GM18873 (cell line): ENCODE measurements around the gene MMRN1.
"Not testable (repeated sequence)": the region's sequence is repeated elsewhere in the genome, so short reads cannot be mapped to it uniquely, and the experiment has no call there.

ENCODE experiments used
- ATAC-seq: cut with Tn5 transposase; IDR thresholded peaks from one replicate; pipeline ENCODE4 v1.9.1; 2021; ENCODE audit warnings: mild to moderate bottlenecking, moderate library complexity, moderate number of reproducible peaks; ENCODE audit not compliant: unreplicated experiment, low FRiP score

MMRN1 gene, protein sequence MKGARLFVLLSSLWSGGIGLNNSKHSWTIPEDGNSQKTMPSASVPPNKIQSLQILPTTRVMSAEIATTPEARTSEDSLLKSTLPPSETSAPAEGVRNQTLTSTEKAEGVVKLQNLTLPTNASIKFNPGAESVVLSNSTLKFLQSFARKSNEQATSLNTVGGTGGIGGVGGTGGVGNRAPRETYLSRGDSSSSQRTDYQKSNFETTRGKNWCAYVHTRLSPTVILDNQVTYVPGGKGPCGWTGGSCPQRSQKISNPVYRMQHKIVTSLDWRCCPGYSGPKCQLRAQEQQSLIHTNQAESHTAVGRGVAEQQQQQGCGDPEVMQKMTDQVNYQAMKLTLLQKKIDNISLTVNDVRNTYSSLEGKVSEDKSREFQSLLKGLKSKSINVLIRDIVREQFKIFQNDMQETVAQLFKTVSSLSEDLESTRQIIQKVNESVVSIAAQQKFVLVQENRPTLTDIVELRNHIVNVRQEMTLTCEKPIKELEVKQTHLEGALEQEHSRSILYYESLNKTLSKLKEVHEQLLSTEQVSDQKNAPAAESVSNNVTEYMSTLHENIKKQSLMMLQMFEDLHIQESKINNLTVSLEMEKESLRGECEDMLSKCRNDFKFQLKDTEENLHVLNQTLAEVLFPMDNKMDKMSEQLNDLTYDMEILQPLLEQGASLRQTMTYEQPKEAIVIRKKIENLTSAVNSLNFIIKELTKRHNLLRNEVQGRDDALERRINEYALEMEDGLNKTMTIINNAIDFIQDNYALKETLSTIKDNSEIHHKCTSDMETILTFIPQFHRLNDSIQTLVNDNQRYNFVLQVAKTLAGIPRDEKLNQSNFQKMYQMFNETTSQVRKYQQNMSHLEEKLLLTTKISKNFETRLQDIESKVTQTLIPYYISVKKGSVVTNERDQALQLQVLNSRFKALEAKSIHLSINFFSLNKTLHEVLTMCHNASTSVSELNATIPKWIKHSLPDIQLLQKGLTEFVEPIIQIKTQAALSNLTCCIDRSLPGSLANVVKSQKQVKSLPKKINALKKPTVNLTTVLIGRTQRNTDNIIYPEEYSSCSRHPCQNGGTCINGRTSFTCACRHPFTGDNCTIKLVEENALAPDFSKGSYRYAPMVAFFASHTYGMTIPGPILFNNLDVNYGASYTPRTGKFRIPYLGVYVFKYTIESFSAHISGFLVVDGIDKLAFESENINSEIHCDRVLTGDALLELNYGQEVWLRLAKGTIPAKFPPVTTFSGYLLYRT

DNA sequence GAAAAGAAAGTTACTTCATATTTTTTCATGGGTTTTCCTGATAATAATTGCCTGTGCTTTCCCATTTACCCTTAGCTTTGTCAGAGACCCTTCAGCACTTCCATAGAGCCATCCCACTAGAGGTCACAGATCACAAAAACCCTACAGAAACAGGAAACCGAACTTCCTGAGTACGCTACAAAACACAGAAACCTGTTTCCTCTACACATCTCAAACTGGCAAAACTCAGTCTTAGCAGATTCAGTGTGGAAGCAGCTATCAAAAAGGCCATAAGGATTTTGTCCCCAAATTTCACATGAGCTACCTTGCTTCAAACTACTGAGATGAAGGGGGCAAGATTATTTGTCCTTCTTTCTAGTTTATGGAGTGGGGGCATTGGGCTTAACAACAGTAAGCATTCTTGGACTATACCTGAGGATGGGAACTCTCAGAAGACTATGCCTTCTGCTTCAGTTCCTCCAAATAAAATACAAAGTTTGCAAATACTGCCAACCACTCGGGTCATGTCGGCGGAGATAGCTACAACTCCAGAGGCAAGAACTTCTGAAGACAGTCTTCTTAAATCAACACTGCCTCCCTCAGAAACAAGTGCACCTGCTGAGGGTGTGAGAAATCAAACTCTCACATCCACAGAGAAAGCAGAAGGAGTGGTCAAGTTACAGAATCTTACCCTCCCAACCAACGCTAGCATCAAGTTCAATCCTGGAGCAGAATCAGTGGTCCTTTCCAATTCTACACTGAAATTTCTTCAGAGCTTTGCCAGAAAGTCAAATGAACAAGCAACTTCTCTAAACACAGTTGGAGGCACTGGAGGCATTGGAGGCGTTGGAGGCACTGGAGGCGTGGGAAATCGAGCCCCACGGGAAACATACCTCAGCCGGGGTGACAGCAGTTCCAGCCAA, at the start of gene MMRN1:
TSS of gene MMRN1 (plus strand) at position 206 of the 902 bp plus-strand sequence. CDS start at position 324, 118 bp downstream.
- peak; percentile 67 for ATAC-seq

DNA sequence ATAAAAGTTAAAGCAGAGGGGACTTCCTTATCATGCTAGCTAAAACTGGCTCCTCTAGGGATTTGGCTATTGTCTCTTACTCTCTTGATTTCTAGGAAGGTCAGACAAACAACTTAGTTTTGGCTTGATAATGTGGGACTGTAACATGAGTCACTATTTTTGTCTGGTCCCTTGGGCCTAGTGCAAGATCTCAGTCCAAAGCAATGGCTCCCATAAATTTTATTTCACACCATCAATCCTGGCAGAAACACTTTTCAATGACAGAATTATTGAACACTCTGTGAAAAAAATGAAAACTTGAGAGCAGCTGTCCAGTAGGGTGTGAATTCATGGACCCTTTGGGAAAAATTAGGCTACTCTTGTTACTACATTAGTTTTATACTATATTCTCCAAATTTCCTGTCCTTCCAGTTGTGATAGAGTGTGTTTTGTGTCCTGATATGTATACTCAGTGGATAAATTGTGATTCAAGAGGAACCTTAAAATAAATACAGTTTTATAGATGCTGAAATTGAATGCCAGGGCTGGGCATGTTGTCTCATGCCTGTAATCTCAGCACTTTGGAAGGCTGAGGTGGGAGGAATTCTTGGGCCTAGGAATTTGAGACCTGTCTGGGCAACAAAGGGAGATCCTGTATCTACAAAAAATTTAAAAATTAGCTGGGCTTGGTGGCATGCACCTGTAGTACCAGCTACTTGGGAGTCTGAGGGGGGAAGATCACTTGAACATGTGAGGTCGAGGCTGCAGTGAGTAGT, 46.9 kb upstream of the MMRN1 start:
- ATAC-seq: no peak

DNA sequence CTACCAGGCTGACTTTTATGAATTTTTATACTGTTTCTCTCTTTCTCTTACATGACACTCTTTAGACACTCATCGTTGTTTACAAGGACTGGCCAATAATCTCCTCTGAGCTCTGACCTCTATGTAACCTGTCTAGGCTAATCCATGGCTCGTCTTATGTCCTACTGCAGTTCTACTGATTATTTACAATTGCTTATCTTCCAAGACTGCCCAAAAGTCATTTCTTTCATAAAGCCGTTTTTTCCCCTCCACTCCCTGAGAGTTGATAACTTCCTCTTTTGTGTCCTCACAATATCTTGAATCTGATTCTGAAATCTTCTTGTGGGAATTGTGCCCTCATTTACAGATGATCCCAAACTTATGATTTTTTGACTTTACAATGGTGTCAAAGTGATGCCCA, 39.4 kb upstream of the MMRN1 start:
- no peak for ATAC-seq

DNA sequence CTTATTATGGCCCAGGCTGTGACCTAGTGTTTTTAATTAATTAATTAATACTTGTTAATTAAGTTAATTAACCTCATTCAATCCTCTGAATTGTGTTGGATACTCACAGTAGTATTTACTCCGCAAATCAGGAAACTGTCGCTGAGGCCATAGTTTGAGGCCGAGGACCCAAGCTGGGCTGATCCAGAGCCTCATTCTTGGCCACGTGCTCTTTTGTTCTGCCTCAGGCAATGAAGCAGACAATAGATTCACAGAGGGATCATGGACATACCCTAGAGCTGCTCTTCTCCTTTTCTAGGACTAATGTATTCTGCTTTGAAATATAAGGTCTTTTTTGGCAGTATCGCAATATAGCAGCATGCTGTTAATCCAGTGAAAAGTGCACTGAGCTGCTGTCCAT, 33.7 kb upstream of the MMRN1 start:
- no peak for ATAC-seq

DNA sequence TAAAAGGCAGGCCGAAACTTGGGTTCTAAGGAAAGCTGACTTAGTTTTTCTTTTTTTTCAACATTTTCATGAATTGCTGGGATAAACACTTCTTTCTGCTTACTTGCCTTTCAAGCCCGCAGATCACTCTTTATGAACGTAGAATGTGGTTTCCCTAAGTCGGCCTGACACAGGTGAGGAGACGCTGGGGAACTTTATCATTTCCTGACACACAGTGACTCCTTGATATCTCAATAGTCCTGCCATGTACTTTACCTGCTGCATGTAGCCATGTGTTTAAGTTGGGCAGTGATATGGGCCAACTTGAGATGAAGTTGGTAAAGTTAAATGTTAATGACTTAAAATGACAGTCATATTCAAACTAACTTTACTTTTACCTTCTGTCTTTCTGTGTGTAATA, 31.1 kb upstream of the MMRN1 start:
- no peak for ATAC-seq

DNA sequence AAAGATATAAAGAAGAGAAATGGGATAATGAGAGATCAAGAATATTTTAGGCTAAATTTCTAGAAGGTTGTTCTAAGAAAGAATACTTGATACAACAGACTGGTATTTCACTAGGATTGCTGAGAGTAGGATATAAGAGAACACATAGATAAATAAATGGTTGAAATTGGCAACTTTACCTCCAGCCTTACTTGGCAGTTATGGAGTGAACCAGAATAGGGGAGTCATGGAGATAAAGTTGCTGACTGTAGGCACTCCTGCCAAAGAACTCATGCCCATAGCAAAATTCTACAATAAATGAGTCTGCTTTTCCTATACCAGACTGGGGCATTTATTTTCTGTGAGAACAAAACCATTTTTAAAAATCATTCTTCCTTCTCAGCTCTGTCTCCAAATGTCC, 26.4 kb upstream of the MMRN1 start:
- no peak for ATAC-seq

DNA sequence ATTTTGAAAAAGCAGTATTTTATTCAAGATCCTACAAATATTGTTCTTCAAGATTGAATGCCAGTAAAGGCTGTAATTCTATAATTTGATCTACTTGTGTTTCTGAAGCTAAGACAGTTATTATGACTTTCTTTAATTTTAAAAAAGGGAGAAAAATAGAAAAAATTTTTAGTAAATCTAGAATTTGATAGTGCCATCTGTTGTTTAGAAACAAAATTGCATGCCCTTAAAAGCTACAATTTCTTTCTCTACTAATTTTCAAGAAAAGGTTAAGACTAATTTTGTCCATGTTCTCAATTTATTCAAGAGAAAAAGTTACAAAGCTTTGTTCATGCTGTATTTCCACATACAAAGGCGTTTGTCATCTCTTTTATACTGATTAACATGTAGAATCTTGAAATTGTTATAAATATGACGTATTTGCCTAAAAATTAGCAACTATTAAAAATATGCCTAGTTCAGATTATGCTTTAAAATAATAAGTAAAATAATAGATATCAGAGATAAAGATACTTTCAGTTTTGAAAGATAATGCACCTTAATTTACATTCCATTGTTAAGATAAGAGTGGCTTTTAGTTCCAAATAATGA, 25.6 kb upstream of the MMRN1 start:
- ATAC-seq: no peak

DNA sequence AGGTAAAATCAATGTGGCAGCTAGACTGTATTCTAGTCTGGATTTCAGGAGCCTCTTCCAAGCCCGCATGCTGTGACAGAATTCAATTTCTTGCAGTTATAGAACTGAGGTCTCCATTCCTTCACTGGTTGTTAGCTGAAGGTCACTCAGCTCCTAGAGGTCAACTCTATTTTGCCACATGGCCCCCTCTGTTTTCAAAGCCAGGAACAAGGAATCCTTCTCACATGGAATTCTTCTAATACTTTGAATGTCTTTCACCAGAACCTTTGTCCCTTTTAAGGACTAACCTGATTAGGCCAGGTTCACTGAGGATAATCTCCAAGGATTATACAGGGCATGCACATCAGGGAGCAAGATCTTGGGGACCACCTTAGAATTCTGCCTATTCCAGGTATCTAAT, 23.4 kb upstream of the MMRN1 start:
- ATAC-seq: no peak

DNA sequence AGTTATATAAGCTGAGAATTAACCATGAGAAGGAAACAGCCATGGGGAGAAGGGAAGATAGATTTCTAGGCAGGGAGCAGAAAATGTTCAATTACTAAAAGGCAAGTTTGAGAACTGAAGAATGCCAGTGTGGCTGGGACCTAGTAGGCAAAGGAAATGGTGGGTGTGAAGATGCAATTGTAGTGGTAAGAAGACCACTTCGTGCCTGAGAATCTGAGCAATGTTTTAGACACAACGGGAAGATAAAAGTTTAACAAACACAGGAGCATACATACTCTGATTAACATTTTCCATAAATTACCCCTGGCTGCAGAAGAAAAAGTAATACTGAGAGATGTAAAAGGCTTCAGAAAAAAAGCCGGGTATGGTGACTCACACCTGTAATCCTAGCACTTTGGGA, 18.1 kb upstream of the MMRN1 start:
- no peak for ATAC-seq

DNA sequence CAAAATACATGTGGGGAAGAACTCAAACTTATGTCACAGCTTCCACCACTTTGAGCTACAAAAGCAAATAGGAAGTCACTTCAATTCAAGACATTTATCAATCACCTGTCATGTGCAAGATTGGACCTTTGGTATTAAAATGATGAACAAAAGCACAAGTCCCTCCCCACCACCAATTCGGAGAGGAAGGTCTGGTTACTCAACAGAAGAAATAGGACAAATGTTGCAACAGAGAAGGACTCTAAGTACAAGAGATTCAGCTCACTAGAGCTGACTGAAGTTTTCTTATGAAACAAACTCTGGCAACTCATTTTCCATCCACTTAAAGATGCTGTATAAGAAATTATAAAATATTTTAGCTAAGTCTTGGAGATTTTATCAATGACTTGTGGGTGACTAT, 16.0 kb upstream of the MMRN1 start:
- ATAC-seq: no peak

DNA sequence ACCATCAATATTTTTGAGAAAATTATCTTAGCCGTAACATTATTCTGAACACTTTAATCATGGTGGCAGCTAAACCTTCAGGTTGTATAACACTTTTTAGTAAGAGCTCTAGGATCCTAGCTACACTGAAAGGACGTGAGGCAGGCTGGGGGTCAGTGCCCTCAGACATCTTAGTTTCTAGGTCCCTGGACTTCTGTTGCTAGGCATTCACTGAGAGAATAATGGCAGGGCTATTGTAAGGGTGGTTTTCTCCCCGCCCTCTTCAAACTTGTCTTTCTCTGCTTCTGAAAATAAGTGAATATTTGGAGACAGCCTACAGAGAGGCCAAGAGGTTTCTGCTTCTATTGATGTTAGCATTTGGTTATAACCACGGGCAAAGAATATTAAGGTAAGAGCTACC, 15.4 kb upstream of the MMRN1 start:
- no peak for ATAC-seq

DNA sequence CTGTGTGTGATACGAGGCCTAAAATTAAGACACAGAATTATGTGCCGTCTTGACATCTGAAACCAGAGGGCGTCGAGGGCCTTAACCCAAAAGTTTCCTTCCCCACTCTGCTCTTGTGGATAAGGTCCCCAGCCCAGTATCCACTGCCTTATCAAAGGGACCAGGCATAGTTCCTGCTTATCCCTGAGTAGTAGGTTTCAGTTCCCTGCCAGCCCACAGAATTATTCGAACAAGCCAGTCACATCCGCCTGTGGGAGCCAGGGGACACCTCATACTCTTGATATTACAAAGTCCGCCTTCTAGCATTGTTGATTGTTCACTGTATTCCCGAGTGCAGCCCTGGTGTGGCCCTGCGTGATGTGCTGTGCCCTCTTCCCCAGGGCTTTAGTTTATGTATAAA, 5.4 kb upstream of the MMRN1 start:
- ATAC-seq: no peak

DNA sequence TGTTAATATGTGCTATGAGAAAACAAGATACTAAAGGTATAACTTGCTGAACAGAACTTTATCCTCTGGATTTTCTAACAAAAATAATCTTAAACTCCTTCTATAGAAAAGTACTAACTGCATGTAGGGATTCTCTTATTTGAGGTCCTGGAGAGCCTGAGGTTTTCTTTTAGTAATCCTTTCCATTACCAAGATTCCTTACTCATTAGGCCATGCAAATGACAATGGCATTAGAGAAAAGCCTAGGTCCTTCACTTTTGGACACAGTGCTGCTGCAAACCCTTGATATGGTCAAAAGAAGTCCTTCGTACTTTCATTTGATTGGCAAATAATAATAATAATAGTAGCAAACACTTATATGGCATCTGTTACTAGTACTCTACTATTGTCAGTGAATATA, 3.2 kb downstream of the MMRN1 start:
- no peak for ATAC-seq

DNA sequence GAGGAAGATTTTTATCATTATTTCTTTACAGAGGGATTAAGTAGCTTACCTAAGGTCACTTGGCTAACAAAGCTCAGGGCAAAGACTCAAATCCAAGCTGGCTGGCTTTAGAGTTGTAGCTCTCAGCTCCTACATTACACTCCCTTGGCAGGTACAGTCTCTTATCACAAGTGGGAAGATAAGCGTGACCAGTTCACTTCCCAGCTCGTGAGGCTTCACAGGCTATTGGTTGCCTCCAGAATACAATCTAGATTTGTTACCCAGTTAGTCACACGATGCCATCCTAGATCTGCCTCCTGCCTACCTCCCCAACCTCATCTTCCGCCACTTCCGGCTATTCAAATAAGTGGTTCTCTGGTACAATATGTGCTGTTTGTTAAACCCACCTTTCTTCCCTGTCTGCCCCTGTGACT, 3.7 kb downstream of the MMRN1 start:
- ATAC-seq: peak; percentile 73

DNA sequence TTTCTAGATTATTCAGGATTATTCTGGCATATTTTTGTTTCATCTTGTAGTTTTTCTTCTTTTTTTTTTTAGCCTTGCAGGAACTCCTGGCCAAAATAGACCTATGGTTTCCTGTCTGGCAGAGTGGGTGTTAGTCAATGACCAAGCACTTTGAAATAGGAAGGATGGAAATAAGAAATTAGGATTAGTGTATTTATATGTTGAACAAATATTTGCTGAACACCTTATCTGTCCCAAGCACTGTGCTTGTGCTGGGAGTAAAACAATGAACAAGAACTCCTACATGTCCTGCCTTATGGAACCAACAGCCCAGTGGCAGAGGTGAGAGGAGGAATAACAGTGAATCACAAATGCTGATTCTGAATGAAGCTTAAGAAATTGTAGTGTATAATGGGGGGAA, 4.5 kb downstream of the MMRN1 start:
- ATAC-seq: no peak

DNA sequence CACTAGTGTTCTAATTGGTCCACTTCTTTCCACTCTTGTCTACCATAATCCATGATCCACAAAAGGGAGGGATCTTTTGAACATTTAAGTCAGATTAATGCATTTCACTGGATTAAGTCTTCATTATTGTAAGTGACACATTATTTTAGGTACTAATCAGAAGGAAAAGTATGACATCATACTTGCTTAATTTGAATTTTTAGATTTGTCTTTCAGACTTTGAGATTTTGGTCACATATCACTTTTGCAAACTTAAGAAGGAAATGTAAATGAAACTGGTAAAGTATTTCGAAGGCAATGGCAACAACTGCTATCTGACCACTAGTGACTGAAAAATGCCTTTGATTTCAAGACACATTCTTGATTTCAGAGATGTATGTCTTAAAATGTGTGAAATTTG, 5.2 kb downstream of the MMRN1 start:
- no peak for ATAC-seq

DNA sequence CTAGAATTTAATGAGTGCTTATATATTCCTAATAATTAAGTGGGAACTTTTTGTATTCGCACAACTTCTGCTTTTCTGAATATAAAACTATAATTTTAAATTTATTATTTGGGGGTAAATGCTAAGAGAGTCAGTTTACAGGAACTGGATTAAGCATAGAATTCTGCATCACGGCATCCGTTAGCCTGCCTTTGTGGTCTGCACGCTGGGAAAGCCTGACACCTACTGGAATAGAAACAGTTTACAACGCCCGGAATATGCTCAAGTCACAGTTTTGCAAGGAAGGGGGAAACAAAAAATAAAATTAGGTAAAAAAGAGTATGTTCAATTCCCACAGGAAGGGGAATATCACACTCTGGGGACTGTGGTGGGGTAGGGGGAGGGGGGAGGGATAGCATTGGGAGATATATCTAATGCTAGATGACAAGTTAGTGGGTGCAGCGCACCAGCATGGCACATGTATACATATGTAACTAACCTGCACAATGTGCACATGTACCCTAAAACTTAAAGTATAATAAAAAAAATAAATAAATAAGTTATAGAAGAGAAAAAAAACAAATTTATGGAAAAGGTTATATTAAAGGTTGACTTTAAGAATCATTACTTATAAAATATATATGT, 7.3 kb downstream of the MMRN1 start:
- ATAC-seq: not testable (repeated sequence)

DNA sequence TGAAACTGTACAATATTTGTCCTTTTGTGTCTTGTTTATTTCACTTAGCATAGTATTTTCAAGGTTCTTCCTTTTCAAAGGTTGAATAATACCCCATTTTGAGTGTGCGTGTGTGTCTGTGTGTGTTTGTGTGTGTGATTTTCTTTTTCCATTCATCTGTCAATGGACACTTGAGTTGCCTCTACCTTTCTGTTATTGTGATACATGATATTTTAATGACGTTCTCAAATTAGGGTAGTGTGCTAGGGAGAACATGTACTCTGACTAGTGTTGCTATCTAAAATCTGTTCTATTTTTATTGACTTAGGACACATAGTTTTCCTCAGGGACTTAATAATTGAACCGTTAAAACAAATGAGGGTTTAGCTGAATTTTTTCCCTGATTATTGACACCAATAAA, 9.9 kb downstream of the MMRN1 start:
- no peak for ATAC-seq
